Natural killer cell (primary cell): ENCODE measurements around the gene PTPRS. TPM values are rescaled to one million over a fixed set of nuclear protein-coding genes. Genes with fewer than 3 reads are reported as not detected.

Experiments used
- ATAC-seq, 3 donors: fragments of 150-1000 bp in 2 of 3; fragments of 200-7000 bp in 1 of 3; cut with Tn5 transposase; 1 replicate in 1 of 3; 2 replicates in 2 of 3; pipeline ENCODE4 v1.10.0; 2021; ENCODE audit warnings: mild to moderate bottlenecking in 2 of 3, moderate library complexity in 2 of 3
- DNase-seq, 2 donors: peaks; one replicate each; pipeline versions ENCODE4 v3.0.0 to v3.0.0-alpha.2; 2013 to 2021; ENCODE audit warnings: mixed read lengths in 1 of 2
- H3K27ac ChIP-seq: one replicate; pipeline ENCODE4 v1.5.1; 2013; ENCODE audit warnings: mild to moderate bottlenecking, low read length
- H3K27me3 ChIP-seq: one replicate; pipeline ENCODE4 v1.6.1; 2013; ENCODE audit warnings: low read length; ENCODE audit not compliant: control insufficient read depth, insufficient read depth
- H3K36me3 ChIP-seq: one replicate; pipeline ENCODE4 v1.6.1; 2013; ENCODE audit warnings: low read length; ENCODE audit not compliant: control insufficient read depth, insufficient read depth
- H3K4me1 ChIP-seq: one replicate; pipeline ENCODE4 v1.6.1; 2013; ENCODE audit warnings: low read length; ENCODE audit not compliant: control insufficient read depth, insufficient read depth
- H3K4me3 ChIP-seq: one replicate; pipeline ENCODE4 v1.5.1; 2013; ENCODE audit warnings: low read length
- H3K9me3 ChIP-seq: one replicate; pipeline ENCODE4 v1.6.1; 2013; ENCODE audit warnings: low read length; ENCODE audit not compliant: control insufficient read depth, insufficient read depth
- H3K27ac Mint-ChIP-seq, 2 donors: one replicate each; pipeline ENCODE4 v1.8.0; 2022; ENCODE audit warnings: mild to moderate bottlenecking in 2 of 2, mixed read lengths in 2 of 2, moderate library complexity in 1 of 2
- H3K27me3 Mint-ChIP-seq, 2 donors: one replicate each; pipeline ENCODE4 v1.8.0; 2022; ENCODE audit warnings: low read depth in 2 of 2, mixed read lengths in 2 of 2
- H3K36me3 Mint-ChIP-seq: one replicate; pipeline ENCODE4 v1.8.0; 2022; ENCODE audit warnings: mixed read lengths
- H3K4me1 Mint-ChIP-seq, 2 donors: one replicate each; pipeline ENCODE4 v1.8.0; 2022; ENCODE audit warnings: mixed read lengths in 2 of 2
- H3K4me3 Mint-ChIP-seq: one replicate; pipeline ENCODE4 v1.8.0; 2022; ENCODE audit warnings: mild to moderate bottlenecking, moderate library complexity, mixed read lengths
- H3K9me3 Mint-ChIP-seq, 2 donors: one replicate each; pipeline ENCODE4 v1.8.0; 2022; ENCODE audit warnings: mixed read lengths in 2 of 2
- WGBS: methylation state at CpG from one replicate; pipeline ENCODE4 v1.1.7; 2013; ENCODE audit warnings: missing lambda C conversion rate; ENCODE audit not compliant: insufficient coverage; 5-methylcytosine and 5-hydroxymethylcytosine counted together
- intact Hi-C: fragments of 100-400 bp; cut with micrococcal nuclease; formaldehyde crosslinking; loops from one replicate; pipeline ENCODE4 v1.14.2; 2022
- total RNA-seq, 4 donors: library from RNA; stranded (reverse); fragments of 120-200 nt in 1 of 4; gene quantifications; one replicate each; pipeline versions ENCODE4 v1.2.3 to v1.2.4, GENCODE V29; 2013 to 2022
- TF ChIP-seq, protein P1 (sequence below): fragments of 200-600 bp; IDR thresholded peaks from one replicate; pipeline ENCODE4 v1.8.0; 2022; ENCODE audit warnings: antibody characterized with exemption

PTPRS gene
- total RNA-seq, 3 donors from 2014 or later (not counting 1 experiment from before 2014, with no cell fraction given), result 0.47 to 0.73 (median 0.61) TPM

DNA sequence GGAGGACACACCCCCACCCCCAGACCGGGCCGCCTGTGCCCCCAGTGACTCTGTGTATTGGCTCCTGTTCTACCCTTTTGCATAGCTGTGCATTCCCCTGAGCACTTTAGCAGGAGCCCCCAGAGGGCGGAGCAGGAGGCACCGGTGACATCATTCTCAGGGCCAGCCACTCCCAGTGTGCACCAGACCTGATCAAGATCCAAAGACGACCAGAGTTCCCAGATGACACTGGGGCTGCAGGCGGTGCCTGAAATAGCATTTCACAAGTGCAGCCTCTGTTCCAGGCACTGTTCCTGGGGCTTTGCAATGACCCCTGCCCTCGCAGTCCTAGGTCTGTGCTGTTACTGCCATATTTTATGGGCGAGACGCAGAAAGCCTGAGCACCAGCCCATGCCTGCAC, 14.5 kb upstream of the PTPRS start:
- intact Hi-C loops, result no loop called here
- H3K27ac ChIP-seq, result no peak overlapping the region
- Mint-ChIP-seq H3K4me3 (no peak overlapping the region), H3K9me3 (peaks cover 0 to 3% of the 10 kb centered on the region in 2 donors), H3K27me3 (peaks cover 7 to 16% of the 10 kb centered on the region in 2 donors), H3K36me3 (no peaks in the 10 kb centered on the region), H3K4me1 (no peaks in the 10 kb centered on the region), H3K27ac (no peak overlapping the region)
- TF ChIP-seq, protein P1, sequence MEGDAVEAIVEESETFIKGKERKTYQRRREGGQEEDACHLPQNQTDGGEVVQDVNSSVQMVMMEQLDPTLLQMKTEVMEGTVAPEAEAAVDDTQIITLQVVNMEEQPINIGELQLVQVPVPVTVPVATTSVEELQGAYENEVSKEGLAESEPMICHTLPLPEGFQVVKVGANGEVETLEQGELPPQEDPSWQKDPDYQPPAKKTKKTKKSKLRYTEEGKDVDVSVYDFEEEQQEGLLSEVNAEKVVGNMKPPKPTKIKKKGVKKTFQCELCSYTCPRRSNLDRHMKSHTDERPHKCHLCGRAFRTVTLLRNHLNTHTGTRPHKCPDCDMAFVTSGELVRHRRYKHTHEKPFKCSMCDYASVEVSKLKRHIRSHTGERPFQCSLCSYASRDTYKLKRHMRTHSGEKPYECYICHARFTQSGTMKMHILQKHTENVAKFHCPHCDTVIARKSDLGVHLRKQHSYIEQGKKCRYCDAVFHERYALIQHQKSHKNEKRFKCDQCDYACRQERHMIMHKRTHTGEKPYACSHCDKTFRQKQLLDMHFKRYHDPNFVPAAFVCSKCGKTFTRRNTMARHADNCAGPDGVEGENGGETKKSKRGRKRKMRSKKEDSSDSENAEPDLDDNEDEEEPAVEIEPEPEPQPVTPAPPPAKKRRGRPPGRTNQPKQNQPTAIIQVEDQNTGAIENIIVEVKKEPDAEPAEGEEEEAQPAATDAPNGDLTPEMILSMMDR, result no peak
- H3K27me3 ChIP-seq, result no peaks in the 10 kb centered on the region
- ATAC-seq, result no peak
- no peak for DNase-seq
- no peaks in the 10 kb centered on the region for H3K9me3 ChIP-seq
- no peak overlapping the region for H3K4me3 ChIP-seq
- H3K36me3 ChIP-seq, result no peaks in the 10 kb centered on the region
- H3K4me1 ChIP-seq, result no peaks in the 10 kb centered on the region
- WGBS, result 69% methylated on average over 9 of the region's 9 CpGs

DNA sequence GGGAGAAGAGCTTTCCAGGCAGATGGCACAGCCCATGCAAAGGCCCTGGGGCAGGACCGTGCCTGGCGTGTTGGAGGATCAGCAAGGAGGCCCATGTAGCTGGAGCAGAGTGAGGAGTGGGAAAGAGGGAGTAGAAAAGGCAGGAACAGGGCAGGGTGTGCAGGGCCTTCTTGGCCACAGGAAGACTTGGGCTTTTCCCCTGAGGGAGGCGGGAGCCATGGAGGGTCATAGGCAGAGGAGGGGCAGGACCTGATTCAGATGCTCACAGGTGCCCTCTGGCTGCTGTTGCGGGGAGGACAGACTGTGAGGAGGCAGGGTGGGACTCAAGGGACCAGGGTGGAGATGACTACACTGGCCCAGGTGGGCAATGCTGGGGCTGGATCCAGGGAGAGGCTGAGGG, 13.8 kb upstream of the PTPRS start:
- H3K9me3 Mint-ChIP-seq, result peaks cover 0 to 3% of the 10 kb centered on the region in 2 donors
- H3K27me3 Mint-ChIP-seq, result peaks cover 7 to 16% of the 10 kb centered on the region in 2 donors
- H3K4me3 Mint-ChIP-seq, result no peak overlapping the region
- no peaks in the 10 kb centered on the region for H3K36me3 Mint-ChIP-seq
- H3K27ac Mint-ChIP-seq, result no peak overlapping the region
- H3K4me1 ChIP-seq, result no peaks in the 10 kb centered on the region
- TF ChIP-seq, protein P1, result no peak
- no peaks in the 10 kb centered on the region for H3K36me3 ChIP-seq
- 90% methylated on average over 4 of the region's 4 CpGs for WGBS
- H3K27ac ChIP-seq, result no peak overlapping the region
- H3K27me3 ChIP-seq, result no peaks in the 10 kb centered on the region
- H3K4me3 ChIP-seq, result no peak overlapping the region
- intact Hi-C loops, result no loop called here
- H3K4me1 Mint-ChIP-seq, result no peaks in the 10 kb centered on the region
- no peaks in the 10 kb centered on the region for H3K9me3 ChIP-seq
- DNase-seq, result peak in 1 of 2 donors; percentile 20
- ATAC-seq, result no peak

DNA sequence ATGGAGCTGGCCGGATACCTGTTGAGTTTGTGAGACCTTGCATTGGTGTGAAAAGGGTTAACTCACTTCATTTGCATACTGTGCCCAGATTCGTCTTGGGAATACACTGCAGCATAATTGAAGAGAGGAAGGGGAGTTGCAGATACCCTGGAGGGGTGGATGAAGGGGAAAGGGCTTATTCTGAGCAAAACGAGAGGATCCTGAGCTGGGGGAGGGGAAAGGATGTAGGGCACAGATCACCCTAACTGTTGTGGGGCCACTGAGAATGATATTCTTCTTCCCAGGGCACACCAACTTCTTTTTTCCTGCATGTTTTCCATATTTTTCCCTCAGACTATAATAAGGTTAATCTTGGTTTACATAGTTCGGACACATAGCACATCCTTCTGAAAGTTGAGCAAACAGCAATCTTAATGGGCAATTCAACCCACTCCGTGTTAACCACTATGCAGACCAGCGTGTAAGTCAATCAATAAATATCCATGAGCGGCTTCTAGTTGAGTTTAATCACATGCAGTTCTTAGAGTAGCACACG, 11.7 kb upstream of the PTPRS start:
- H3K4me1 Mint-ChIP-seq, result no peaks in the 10 kb centered on the region
- Histone ChIP-seq H3K9me3 (no peaks in the 10 kb centered on the region), H3K27me3 (no peaks in the 10 kb centered on the region), H3K36me3 (no peaks in the 10 kb centered on the region), H3K4me1 (no peaks in the 10 kb centered on the region), H3K27ac (no peak overlapping the region), H3K4me3 (no peak overlapping the region)
- WGBS, result 51% methylated on average over 8 of the region's 8 CpGs
- H3K27ac Mint-ChIP-seq, result no peak overlapping the region
- TF ChIP-seq, protein P1, result no peak
- peaks cover 7 to 15% of the 10 kb centered on the region in 2 donors for H3K27me3 Mint-ChIP-seq
- intact Hi-C loops, result no loop called here
- ATAC-seq, result no peak
- no peaks in the 10 kb centered on the region for H3K9me3 Mint-ChIP-seq
- H3K4me3 Mint-ChIP-seq, result no peak overlapping the region
- DNase-seq, result no peak
- H3K36me3 Mint-ChIP-seq, result no peaks in the 10 kb centered on the region

DNA sequence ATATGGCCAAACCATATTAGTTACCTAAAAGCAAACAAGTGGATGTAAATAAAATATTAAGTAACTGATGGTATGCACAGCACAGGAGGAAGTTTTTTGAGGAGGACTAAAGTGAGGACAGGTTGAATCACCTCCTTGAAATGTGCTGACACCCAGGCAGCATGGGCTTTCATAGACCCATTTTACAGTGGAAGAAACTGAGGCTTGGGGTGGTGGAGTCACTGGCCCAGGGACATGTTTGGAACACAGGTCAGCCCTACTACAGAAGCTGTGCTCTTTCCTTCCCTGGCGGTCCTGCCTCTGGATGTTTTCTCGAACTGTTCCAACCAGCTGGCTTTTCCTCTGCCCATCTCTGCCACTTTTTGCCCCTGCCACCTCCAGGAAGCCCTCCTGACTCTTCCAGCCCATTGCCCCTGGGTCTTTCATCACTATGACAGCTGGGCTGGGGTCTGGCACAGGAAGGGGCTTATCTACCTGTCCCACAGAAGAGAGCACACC, 11.2 kb upstream of the PTPRS start:
- H3K9me3 Mint-ChIP-seq, result no peaks in the 10 kb centered on the region
- TF ChIP-seq, protein P1, result no peak

More for the DNA sequence above, 11.2 kb upstream of the PTPRS start:
- no peaks in the 10 kb centered on the region for H3K4me1 Mint-ChIP-seq
- 76% methylated on average over 2 of the region's 2 CpGs for WGBS
- H3K9me3 ChIP-seq, result no peaks in the 10 kb centered on the region
- ATAC-seq, result no peak
- H3K27me3 Mint-ChIP-seq, result peaks cover 9 to 18% of the 10 kb centered on the region in 2 donors
- H3K4me3 ChIP-seq, result no peak overlapping the region
- no peak for DNase-seq
- H3K36me3 Mint-ChIP-seq, result no peaks in the 10 kb centered on the region
- H3K27ac Mint-ChIP-seq, result no peak overlapping the region
- no peaks in the 10 kb centered on the region for H3K27me3 ChIP-seq
- H3K4me1 ChIP-seq, result no peaks in the 10 kb centered on the region
- H3K36me3 ChIP-seq, result no peaks in the 10 kb centered on the region
- intact Hi-C loops, result no loop called here
- no peak overlapping the region for H3K4me3 Mint-ChIP-seq
- H3K27ac ChIP-seq, result no peak overlapping the region
